Neuronal stem cell (in vitro differentiated cells): Measurements from ENCODE around the gene RAD54L.

Source experiments
- DNase-seq: peaks from one replicate; pipeline ENCODE4 v3.0.0-alpha.2; 2013; ENCODE audit warnings: low spot score
- H2AFZ ChIP-seq: one replicate; pipeline ENCODE4 v1.6.1; 2013; ENCODE audit warnings: mild to moderate bottlenecking, low read length, inconsistent platforms
- H2AK5ac ChIP-seq: 2 replicates; pipeline ENCODE4 v1.6.1; 2013; ENCODE audit warnings: low read depth, mild to moderate bottlenecking, inconsistent platforms, low read length, moderate library complexity, mixed read lengths
- H2BK120ac ChIP-seq: 2 replicates; pipeline ENCODE4 v1.6.1; 2013; ENCODE audit warnings: low read depth, mild to moderate bottlenecking, inconsistent platforms, low read length, moderate library complexity, mixed read lengths
- H2BK12ac ChIP-seq: one replicate; pipeline ENCODE4 v1.6.1; 2013; ENCODE audit warnings: low read length, inconsistent platforms
- H2BK15ac ChIP-seq: 2 replicates; pipeline ENCODE4 v1.6.1; 2013; ENCODE audit warnings: mild to moderate bottlenecking, low read length, inconsistent platforms, mixed read lengths
- H2BK5ac ChIP-seq: one replicate; pipeline ENCODE4 v1.6.1; 2013; ENCODE audit warnings: inconsistent platforms, mild to moderate bottlenecking, low read length, moderate library complexity
- H3K14ac ChIP-seq: one replicate; pipeline ENCODE4 v1.6.1; 2013; ENCODE audit warnings: low read length, inconsistent platforms
- H3K18ac ChIP-seq: 2 replicates; pipeline ENCODE4 v1.6.1; 2013; ENCODE audit warnings: low read length, inconsistent platforms
- H3K23ac ChIP-seq: 2 replicates; pipeline ENCODE4 v1.6.1; 2013; ENCODE audit warnings: low read depth, mild to moderate bottlenecking, mixed read lengths, low read length, inconsistent platforms; ENCODE audit not compliant: poor library complexity
- H3K27ac ChIP-seq: replicated peaks from 3 replicates; pipeline ENCODE4 v1.5.1; 2013; ENCODE audit warnings: low read length, inconsistent platforms
- H3K27me3 ChIP-seq, 3 experiments: 2 replicates each; pipeline ENCODE4 v1.6.1; 2013; ENCODE audit warnings: low read length in 3 of 3, mild to moderate bottlenecking in 2 of 3, inconsistent platforms in 1 of 3, low read depth in 1 of 3, mixed read lengths in 1 of 3, moderate library complexity in 1 of 3; ENCODE audit not compliant: control insufficient read depth in 3 of 3, insufficient read depth in 3 of 3
- H3K36me3 ChIP-seq, 2 donors: replicated peaks in 1 of 2; 2 replicates each; pipeline ENCODE4 v1.6.1; 2013; ENCODE audit warnings: low read length in 2 of 2; ENCODE audit not compliant: control insufficient read depth in 2 of 2, insufficient read depth in 2 of 2
- H3K4ac ChIP-seq: 2 replicates; pipeline ENCODE4 v1.6.1; 2013; ENCODE audit warnings: inconsistent platforms, mild to moderate bottlenecking, low read length, moderate library complexity
- H3K4me1 ChIP-seq, 2 donors: 1 replicate in 1 of 2; 2 replicates in 1 of 2; pipeline ENCODE4 v1.6.1; 2013; ENCODE audit warnings: low read length in 2 of 2, low read depth in 1 of 2; ENCODE audit not compliant: control insufficient read depth in 2 of 2, insufficient read depth in 1 of 2
- H3K4me2 ChIP-seq: one replicate; pipeline ENCODE4 v1.6.1; 2013; ENCODE audit warnings: mild to moderate bottlenecking, low read length, inconsistent platforms; ENCODE audit not compliant: insufficient read depth, poor library complexity, severe bottlenecking
- H3K4me3 ChIP-seq, 2 donors: 2 replicates each; pipeline ENCODE4 v1.5.1; 2013; ENCODE audit warnings: low read length in 2 of 2, mild to moderate bottlenecking in 2 of 2, inconsistent platforms in 1 of 2, moderate library complexity in 1 of 2
- H3K79me1 ChIP-seq: one replicate; pipeline ENCODE4 v1.6.1; 2013; ENCODE audit warnings: low read depth, mild to moderate bottlenecking, inconsistent platforms, low read length, moderate library complexity
- H3K9ac ChIP-seq: one replicate; pipeline ENCODE4 v1.6.1; 2013; ENCODE audit warnings: mild to moderate bottlenecking, low read depth, low read length, inconsistent platforms; ENCODE audit not compliant: poor library complexity
- H3K9me3 ChIP-seq, 2 donors: replicated peaks in 1 of 2; 2 replicates each; pipeline versions ENCODE3 to v1.6.1; 2013; ENCODE audit warnings: low read length in 2 of 2, mild to moderate bottlenecking in 2 of 2, inconsistent platforms in 1 of 2, low read depth in 1 of 2, mixed read lengths in 1 of 2, moderate library complexity in 1 of 2; ENCODE audit not compliant: control insufficient read depth in 2 of 2, insufficient read depth in 1 of 2
- H4K8ac ChIP-seq: one replicate; pipeline ENCODE4 v1.6.1; 2013; ENCODE audit warnings: low read depth, mild to moderate bottlenecking, inconsistent platforms, low read length, moderate library complexity
- H4K91ac ChIP-seq: one replicate; pipeline ENCODE4 v1.6.1; 2013; ENCODE audit warnings: low read length, low read depth, mild to moderate bottlenecking, inconsistent platforms; ENCODE audit not compliant: poor library complexity
- WGBS, 2 donors: extraction: QIAGEN DNeasy Blood & Tissue Kit; methylation state at CpG; one replicate each; pipeline ENCODE4 v1.1.7; 2013; ENCODE audit warnings: missing lambda C conversion rate in 2 of 2, mixed read lengths in 1 of 2; ENCODE audit not compliant: insufficient read length in 2 of 2, insufficient replicate concordance in 1 of 2; ENCODE audit errors: extremely low coverage in 2 of 2; 5-methylcytosine and 5-hydroxymethylcytosine counted together

RAD54L gene

GRCh38 chr1:46206399-46206798, 41.2 kb upstream of the RAD54L start:
- H4K91ac ChIP-seq, result no peak overlapping the region
- H2BK15ac ChIP-seq, result no peak overlapping the region
- no peaks in the 10 kb centered on the region for H3K27me3 ChIP-seq
- H3K4me2 ChIP-seq, result no peak overlapping the region
- no CpG with 5 or more reads among the region's 2 CpGs for WGBS, 2 donors
- no peak overlapping the region for H3K27ac ChIP-seq
- no peak overlapping the region for H3K4me3 ChIP-seq
- no peak overlapping the region for H2AFZ ChIP-seq
- peaks cover 2% of the 10 kb centered on the region for H3K79me1 ChIP-seq
- no peak overlapping the region for H3K14ac ChIP-seq
- no peak overlapping the region for H2BK12ac ChIP-seq
- no peaks in the 10 kb centered on the region for H3K36me3 ChIP-seq
- H3K4me1 ChIP-seq, result peaks cover 5 to 21% of the 10 kb centered on the region in 2 donors
- H2BK5ac ChIP-seq, result no peak overlapping the region
- H3K4ac ChIP-seq, result no peak overlapping the region
- no peak for DNase-seq
- no peak overlapping the region for H3K18ac ChIP-seq
- H2AK5ac ChIP-seq, result no peak overlapping the region
- H2BK120ac ChIP-seq, result no peak overlapping the region
- H4K8ac ChIP-seq, result no peak overlapping the region
- no peak overlapping the region for H3K23ac ChIP-seq
- H3K9ac ChIP-seq, result no peak overlapping the region
- H3K9me3 ChIP-seq, result no peaks in the 10 kb centered on the region

DNA sequence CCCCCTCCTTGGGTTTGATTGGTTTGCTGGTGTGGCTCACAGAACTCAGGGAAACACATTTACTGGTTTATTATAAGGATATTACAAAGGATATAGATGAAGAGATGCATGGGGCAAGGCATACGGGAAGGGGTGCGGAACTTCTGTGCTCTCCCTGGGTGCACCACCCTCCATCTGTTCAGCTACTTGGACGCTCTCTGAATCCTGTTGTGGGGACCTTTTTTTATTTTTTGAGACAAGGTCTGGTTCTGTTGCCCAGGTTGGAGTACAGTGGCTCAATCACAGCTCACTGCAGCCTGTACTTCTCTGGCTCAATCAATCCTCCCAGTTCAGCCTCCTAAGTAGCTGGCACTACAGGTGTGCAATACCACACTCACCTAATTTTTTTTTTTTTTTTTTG, 37.0 kb upstream of the RAD54L start:
- no peak overlapping the region for H3K27ac ChIP-seq
- H3K27me3 ChIP-seq, result no peaks in the 10 kb centered on the region
- H2BK5ac ChIP-seq, result no peak overlapping the region
- no peak overlapping the region for H4K8ac ChIP-seq
- peaks cover 3 to 6% of the 10 kb centered on the region in 2 donors for H3K4me1 ChIP-seq
- no peak overlapping the region for H3K9ac ChIP-seq
- H3K14ac ChIP-seq, result no peak overlapping the region
- H2BK12ac ChIP-seq, result no peak overlapping the region
- no peak overlapping the region for H4K91ac ChIP-seq
- H3K18ac ChIP-seq, result no peak overlapping the region
- no peak overlapping the region for H3K4me3 ChIP-seq
- H3K4ac ChIP-seq, result no peak overlapping the region
- no peak overlapping the region for H3K23ac ChIP-seq
- H2BK120ac ChIP-seq, result no peak overlapping the region
- no peak for DNase-seq
- no CpG with 5 or more reads among the region's 3 CpGs for WGBS, 2 donors
- H3K9me3 ChIP-seq, result no peaks in the 10 kb centered on the region
- peaks cover 2% of the 10 kb centered on the region for H3K79me1 ChIP-seq
- H3K4me2 ChIP-seq, result no peak overlapping the region
- H2AK5ac ChIP-seq, result no peak overlapping the region
- no peak overlapping the region for H2AFZ ChIP-seq
- H3K36me3 ChIP-seq, result no peaks in the 10 kb centered on the region
- H2BK15ac ChIP-seq, result no peak overlapping the region

GRCh38 chr1:46211051-46211450, 36.5 kb upstream of the RAD54L start:
- H3K9ac ChIP-seq, result no peak overlapping the region
- WGBS, 2 donors, result no CpG with 5 or more reads among the region's 2 CpGs
- H3K23ac ChIP-seq, result no peak overlapping the region
- no peaks in the 10 kb centered on the region for H3K27me3 ChIP-seq
- no peak overlapping the region for H3K4me3 ChIP-seq
- DNase-seq, result no peak
- no peaks in the 10 kb centered on the region for H3K9me3 ChIP-seq
- H2BK120ac ChIP-seq, result no peak overlapping the region
- H2BK15ac ChIP-seq, result no peak overlapping the region
- H3K18ac ChIP-seq, result no peak overlapping the region
- no peak overlapping the region for H2BK12ac ChIP-seq
- no peak overlapping the region for H4K91ac ChIP-seq
- H3K27ac ChIP-seq, result no peak overlapping the region
- H3K4me2 ChIP-seq, result no peak overlapping the region
- no peak overlapping the region for H3K4ac ChIP-seq
- H4K8ac ChIP-seq, result no peak overlapping the region
- H3K14ac ChIP-seq, result no peak overlapping the region
- H3K79me1 ChIP-seq, result peaks cover 2% of the 10 kb centered on the region
- no peak overlapping the region for H2AK5ac ChIP-seq
- no peak overlapping the region for H2BK5ac ChIP-seq
- no peaks in the 10 kb centered on the region for H3K36me3 ChIP-seq
- peaks cover under 1% of the 10 kb centered on the region in 2 donors for H3K4me1 ChIP-seq
- no peak overlapping the region for H2AFZ ChIP-seq

- Histone ChIP-seq H4K91ac (no peak overlapping the region), H3K79me1 (no peaks in the 10 kb centered on the region), H3K36me3 (no peaks in the 10 kb centered on the region), H2AFZ (no peak overlapping the region), H2BK120ac (no peak overlapping the region), H3K18ac (no peak overlapping the region), H4K8ac (no peak overlapping the region), H2AK5ac (no peak overlapping the region), H3K4me1 (peaks cover 0 to 5% of the 10 kb centered on the region in 2 donors), H3K4me3 (no peak overlapping the region), H3K4me2 (no peak overlapping the region), H3K9me3 (peaks cover 0 to 1% of the 10 kb centered on the region in 2 donors), H2BK5ac (no peak overlapping the region), H3K23ac (no peak overlapping the region), H3K9ac (no peak overlapping the region), H3K27me3 (no peaks in the 10 kb centered on the region), H3K14ac (no peak overlapping the region), H2BK15ac (no peak overlapping the region), H3K27ac (no peak overlapping the region), H3K4ac (no peak overlapping the region), H2BK12ac (no peak overlapping the region)
- no peak for DNase-seq
Observed at GRCh38 chr1:46215504-46215903, 32.1 kb upstream of the RAD54L start.
